GM19395 (cell line): ENCODE measurements around the gene SCART1.
"Not testable (repeated sequence)": the region's sequence is repeated elsewhere in the genome, so short reads cannot be mapped to it uniquely, and the experiment has no call there.

ENCODE experiments used
- ATAC-seq: cut with Tn5 transposase; IDR thresholded peaks from one replicate; pipeline ENCODE4 v1.9.1; 2021; ENCODE audit warnings: mild to moderate bottlenecking, moderate library complexity; ENCODE audit not compliant: unreplicated experiment

Gene SCART1

GRCh38 chr10:133453516-133454203, at the start of gene SCART1:
TSS of gene SCART1 (plus strand) at chr10:133453945. CDS start at chr10:133453998, 53 bp downstream.
- ATAC-seq, result no peak

- no peak for ATAC-seq
Measured at GRCh38 chr10:133405272-133405671, 48.5 kb upstream of the SCART1 start.

- peak; percentile 70 for ATAC-seq
Measured at GRCh38 chr10:133405844-133406527, 47.8 kb upstream of the SCART1 start.

GRCh38 chr10:133411523-133412380, 42.0 kb upstream of the SCART1 start:
- no peak for ATAC-seq

GRCh38 chr10:133412381-133412711, 41.4 kb upstream of the SCART1 start:
- no peak for ATAC-seq

- ATAC-seq, result not testable (repeated sequence)
Measured at GRCh38 chr10:133414401-133414800, 39.3 kb upstream of the SCART1 start.

GRCh38 chr10:133415752-133416151, 38.0 kb upstream of the SCART1 start:
- ATAC-seq, result no peak

- ATAC-seq, result no peak
Measured at GRCh38 chr10:133418289-133418993, 35.3 kb upstream of the SCART1 start.

GRCh38 chr10:133419211-133419950, 34.4 kb upstream of the SCART1 start:
- ATAC-seq, result no peak

GRCh38 chr10:133420028-133420427, 33.7 kb upstream of the SCART1 start:
- no peak for ATAC-seq

GRCh38 chr10:133420579-133420978, 33.2 kb upstream of the SCART1 start:
- ATAC-seq, result no peak

- ATAC-seq, result no peak
Measured at GRCh38 chr10:133421336-133422222, 32.2 kb upstream of the SCART1 start.

- no peak for ATAC-seq
Measured at GRCh38 chr10:133422223-133422806, 31.4 kb upstream of the SCART1 start.

- no peak for ATAC-seq
Measured at GRCh38 chr10:133422807-133423771, 30.7 kb upstream of the SCART1 start.

- not testable (repeated sequence) for ATAC-seq
Measured at GRCh38 chr10:133424102-133424501, 29.6 kb upstream of the SCART1 start.

GRCh38 chr10:133424601-133425000, 29.1 kb upstream of the SCART1 start, which contains the start of gene SPRN:
TSS of gene SPRN (minus strand) at chr10:133424625. CDS start at chr10:133423681, 944 bp downstream.
- not testable (repeated sequence) for ATAC-seq

GRCh38 chr10:133429571-133429970, 24.2 kb upstream of the SCART1 start:
- ATAC-seq, result not testable (repeated sequence)
